Omental fat pad (tissue), 4 donors: ENCODE measurements around the gene C1QB. TPM values are rescaled to one million over a fixed set of nuclear protein-coding genes. Genes with fewer than 3 reads are reported as not detected.
A peak's percentile ranks its signal among the peaks of the same experiment; 100 is the strongest.
"Not testable (repeated sequence)": the region's sequence is repeated elsewhere in the genome, so short reads cannot be mapped to it uniquely, and the experiment has no call there.

Experiments
- ATAC-seq: fragments of 150-250 bp; one replicate; pipeline ENCODE4 v1.9.1; 2016; ENCODE audit warnings: mild to moderate bottlenecking, moderate library complexity; ENCODE audit not compliant: low FRiP score
- DNase-seq: peaks from one replicate; pipeline ENCODE4 v3.0.0-alpha.2; 2019; ENCODE audit warnings: low spot score
- CTCF ChIP-seq, 3 donors: fragments of 450-650 bp; IDR thresholded peaks; one replicate each; pipeline ENCODE4 v1.5.1; 2016 to 2017; ENCODE audit warnings: antibody characterized with exemption in 3 of 3, mild to moderate bottlenecking in 3 of 3, moderate library complexity in 2 of 3
- total RNA-seq, 4 donors: library from RNA; depleted of rRNA; stranded (reverse); fragments of >200 nt; gene quantifications; one replicate each; pipeline ENCODE4 v1.1.0, GENCODE V29; 2016

The C1QB gene
- total RNA-seq, 4 donors from 2014 or later: 692 to 1,052 (median 953) TPM

- no peak for TF ChIP-seq CTCF (IDR thresholded peaks at IDR 0.05)
- ATAC-seq: no peak
- no peak for DNase-seq
Observed at GRCh38 chr1:22660716-22661241, 7.7 kb downstream of the C1QB start.

- TF ChIP-seq CTCF (IDR thresholded peaks at IDR 0.05): no peak
- DNase-seq (no peak), ATAC-seq (no peak)
Observed at GRCh38 chr1:22661880-22662279, 8.8 kb downstream of the C1QB start.

- no peak for TF ChIP-seq CTCF (IDR thresholded peaks at IDR 0.05)
- ATAC-seq: peak; percentile 18
- DNase-seq: no peak
Observed at GRCh38 chr1:22662318-22662717, 9.3 kb downstream of the C1QB start.

GRCh38 chr1:22662986-22663408 lies 10.0 kb downstream of the C1QB start:
- DNase-seq (no peak), ATAC-seq (no peak)
- TF ChIP-seq CTCF (IDR thresholded peaks at IDR 0.05): no peak

- TF ChIP-seq CTCF (IDR thresholded peaks at IDR 0.05): no peak
- DNase-seq (no peak), ATAC-seq (no peak)
Observed at GRCh38 chr1:22665752-22666151, 12.7 kb downstream of the C1QB start.

GRCh38 chr1:22666412-22666811 lies 13.4 kb downstream of the C1QB start:
- ATAC-seq (no peak), DNase-seq (no peak)
- TF ChIP-seq CTCF (IDR thresholded peaks at IDR 0.05): no peak

- not testable (repeated sequence) for DNase-seq, ATAC-seq
Observed at GRCh38 chr1:22668840-22669239, 15.8 kb downstream of the C1QB start.
